NCI-H2107 treated with DMSO at 0.1 percent for 48 hours (cell line): ENCODE measurements around the gene SEZ6L.

ENCODE experiments used
- DNase-seq: peaks from one replicate; lab custom pipeline; 2025; ENCODE audit not compliant: unreplicated experiment; lab: John Stamatoyannopoulos, UW

The SEZ6L gene

GRCh38 chr22:26239581-26239980 lies 70.3 kb downstream of the SEZ6L start:
- no peak for DNase-seq

- no peak for DNase-seq
Observed at GRCh38 chr22:26241361-26241760, 72.1 kb downstream of the SEZ6L start.

- no peak for DNase-seq
Observed at GRCh38 chr22:26245001-26245400, 75.7 kb downstream of the SEZ6L start.

- DNase-seq, result no peak
Observed at GRCh38 chr22:26246552-26246951, 77.3 kb downstream of the SEZ6L start.

- DNase-seq, result no peak
Observed at GRCh38 chr22:26251869-26252268, 82.6 kb downstream of the SEZ6L start.

- DNase-seq, result no peak
Observed at GRCh38 chr22:26259510-26259909, 90.2 kb downstream of the SEZ6L start.

- no peak for DNase-seq
Observed at GRCh38 chr22:26264162-26264561, 94.9 kb downstream of the SEZ6L start.

- no peak for DNase-seq
Observed at GRCh38 chr22:26265281-26265680, 96.0 kb downstream of the SEZ6L start.

GRCh38 chr22:26265909-26266308 lies 96.6 kb downstream of the SEZ6L start:
- DNase-seq, result no peak

- DNase-seq, result no peak
Observed at GRCh38 chr22:26267856-26268255, 98.6 kb downstream of the SEZ6L start.

- DNase-seq, result no peak
Observed at GRCh38 chr22:26269572-26269971, 100.3 kb downstream of the SEZ6L start.

- DNase-seq, result no peak
Observed at GRCh38 chr22:26271427-26271826, 102.2 kb downstream of the SEZ6L start.

GRCh38 chr22:26273011-26273675 lies 103.9 kb downstream of the SEZ6L start:
- no peak for DNase-seq

GRCh38 chr22:26276529-26277160 lies 107.4 kb downstream of the SEZ6L start:
- DNase-seq, result no peak

GRCh38 chr22:26281941-26282340 lies 112.7 kb downstream of the SEZ6L start:
- DNase-seq, result no peak

GRCh38 chr22:26283330-26283729 lies 114.1 kb downstream of the SEZ6L start:
- DNase-seq, result no peak

- DNase-seq, result no peak
Observed at GRCh38 chr22:26285632-26286031, 116.4 kb downstream of the SEZ6L start.

GRCh38 chr22:26286091-26286820 lies 117.0 kb downstream of the SEZ6L start:
- no peak for DNase-seq

GRCh38 chr22:26287382-26288225 lies 118.3 kb downstream of the SEZ6L start:
- no peak for DNase-seq

GRCh38 chr22:26289611-26290101 lies 120.4 kb downstream of the SEZ6L start:
- DNase-seq, result no peak
